ENCODE data around the gene RPGRIP1L. TPM values are rescaled to one million over a fixed set of nuclear protein-coding genes. Genes with fewer than 3 reads are reported as not detected.

The RPGRIP1L gene
- total RNA-seq, 3 donors from 2014 or later, result 2.1 to 5.3 (median 3.8) TPM

DNA sequence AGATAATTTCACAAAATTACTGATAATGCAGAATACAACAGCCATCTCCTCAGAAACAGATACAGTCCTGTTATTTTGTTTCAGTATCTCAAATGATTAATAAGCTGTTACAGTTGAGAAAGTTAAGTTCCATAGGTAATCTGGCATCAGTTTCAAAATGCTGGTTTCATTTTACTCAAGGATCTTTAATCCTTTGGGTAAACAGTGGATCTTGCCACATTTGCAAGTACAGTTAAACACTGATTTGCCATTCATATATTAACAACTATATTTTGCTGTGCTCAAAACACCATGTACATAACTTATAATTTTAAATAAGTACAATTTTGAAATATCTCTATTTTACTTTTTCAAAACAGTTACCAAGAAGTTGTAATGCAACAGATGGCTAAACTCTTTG, 31.2 kb downstream of the RPGRIP1L start:
- Histone ChIP-seq H3K9me3 (no peaks in the 10 kb centered on the region), H3K36me3 (ENCODE audit: low read depth) (no peaks in the 10 kb centered on the region), H3K4me3 (no peak overlapping the region), H3K4me1 (ENCODE audit: low read depth) (no peaks in the 10 kb centered on the region)
- no peak for ATAC-seq
- no peak for TF ChIP-seq CTCF (IDR thresholded peaks at IDR 0.05)
- intact Hi-C loops (cut with DNase I, micrococcal nuclease), result no loop called here
- no peak for DNase-seq

DNA sequence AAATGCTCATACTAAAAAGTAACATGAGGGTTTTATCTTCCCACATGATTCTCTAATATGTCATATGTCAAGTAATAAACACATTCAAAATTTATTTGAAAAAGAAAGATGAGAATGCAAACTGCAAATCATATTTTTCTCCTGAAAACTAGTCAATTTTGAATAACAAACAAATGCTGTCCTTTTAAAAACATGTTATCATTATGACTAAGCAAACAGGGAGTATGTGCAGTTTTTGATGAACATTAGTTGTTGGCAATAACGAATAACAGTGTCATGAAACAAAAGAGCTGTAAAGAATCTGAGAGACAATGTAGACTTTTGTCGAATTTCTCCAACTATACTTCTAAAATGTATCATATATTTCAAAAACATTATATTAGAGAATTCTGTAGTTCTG, 34.8 kb downstream of the RPGRIP1L start:
- no peaks in the 10 kb centered on the region for H3K4me1 ChIP-seq (ENCODE audit: low read depth)
- no peak for TF ChIP-seq CTCF (IDR thresholded peaks at IDR 0.05)
- H3K4me3 ChIP-seq, result no peak overlapping the region
- DNase-seq (no peak), ATAC-seq (no peak)
- no peaks in the 10 kb centered on the region for H3K9me3 ChIP-seq
- H3K36me3 ChIP-seq (ENCODE audit: low read depth), result no peaks in the 10 kb centered on the region
- intact Hi-C loops (cut with DNase I, micrococcal nuclease), result no loop called here

- no peak for DNase-seq
- no peaks in the 10 kb centered on the region for H3K9me3 ChIP-seq
- no peak overlapping the region for H3K4me3 ChIP-seq
- ATAC-seq, result no peak
- H3K4me1 ChIP-seq (ENCODE audit: low read depth), result no peaks in the 10 kb centered on the region
- H3K36me3 ChIP-seq (ENCODE audit: low read depth), result no peaks in the 10 kb centered on the region
- intact Hi-C loops (cut with DNase I, micrococcal nuclease), result no loop called here
- no peak for TF ChIP-seq CTCF (IDR thresholded peaks at IDR 0.05)
These were observed 36.8 kb downstream of the RPGRIP1L start for GRCh38 chr16:53666786-53667415.

DNA sequence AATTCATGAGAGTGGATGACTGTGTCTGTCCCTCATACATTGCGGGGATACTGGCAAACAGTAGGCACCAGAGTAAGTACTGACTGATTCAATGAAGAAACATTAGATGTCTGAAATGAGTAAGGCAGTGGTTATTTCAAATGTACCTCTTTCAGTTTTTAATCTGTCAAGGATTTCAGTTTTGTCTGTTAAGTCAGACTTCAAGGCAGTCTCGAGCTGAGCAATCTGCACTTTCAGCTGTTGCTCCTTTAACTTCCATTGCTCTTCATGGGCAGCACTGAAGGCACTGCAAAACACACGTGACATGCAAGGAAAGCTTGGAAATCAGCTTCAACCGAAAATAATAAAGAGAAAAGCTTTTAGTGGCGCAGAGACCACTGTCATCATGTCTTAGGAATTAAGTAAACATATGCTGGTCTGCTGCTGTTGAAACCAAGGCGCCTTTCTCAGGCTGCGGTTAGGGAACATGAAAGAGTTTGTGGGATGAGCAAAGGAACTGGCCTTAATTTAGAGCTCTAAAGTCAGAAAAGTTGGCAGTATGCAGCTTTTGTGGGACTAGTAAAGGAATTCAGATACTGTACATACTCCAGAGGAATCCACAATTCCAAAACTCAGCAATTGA, 38.8 kb downstream of the RPGRIP1L start:
- intact Hi-C loops (cut with DNase I, micrococcal nuclease), result no loop called here
- no peak for TF ChIP-seq CTCF (IDR thresholded peaks at IDR 0.05)
- H3K4me1 ChIP-seq (ENCODE audit: low read depth), result no peaks in the 10 kb centered on the region
- no peak for ATAC-seq
- no peaks in the 10 kb centered on the region for H3K36me3 ChIP-seq (ENCODE audit: low read depth)
- no peak overlapping the region for H3K4me3 ChIP-seq
- no peak for DNase-seq
- no peaks in the 10 kb centered on the region for H3K9me3 ChIP-seq

- no peak overlapping the region for H3K4me3 ChIP-seq
- no peak for TF ChIP-seq CTCF (IDR thresholded peaks at IDR 0.05)
- no peaks in the 10 kb centered on the region for H3K9me3 ChIP-seq
- H3K36me3 ChIP-seq (ENCODE audit: low read depth), result no peaks in the 10 kb centered on the region
- no peak for DNase-seq
- intact Hi-C loops (cut with DNase I, micrococcal nuclease), result no loop called here
- H3K4me1 ChIP-seq (ENCODE audit: low read depth), result no peaks in the 10 kb centered on the region
- ATAC-seq, result no peak
These were observed 41.6 kb downstream of the RPGRIP1L start for GRCh38 chr16:53662072-53662471.
